CD8-positive, alpha-beta memory T cell (primary cell): ENCODE data around the gene TGFBR3L. TPM values are rescaled to one million over a fixed set of nuclear protein-coding genes. Genes with fewer than 3 reads are reported as not detected.

Experiments
- CTCF ChIA-PET: fragments of 350-600 bp; sonication (Branson Sonifier 250); formaldehyde crosslinking; loops from one replicate; lab custom pipeline; 2021; ENCODE audit warnings: antibody characterized with exemption; lab: Charles Lee
- POLR2A ChIA-PET: fragments of 350-600 bp; sonication (Branson Sonifier 250); formaldehyde crosslinking; loops from one replicate; lab custom pipeline; 2021; ENCODE audit warnings: antibody characterized with exemption; lab: Charles Lee
- DNase-seq, 5 donors: peaks; one replicate each; pipeline versions ENCODE4 v3.0.0 to v3.0.0-alpha.2; 2020 to 2022; ENCODE audit warnings: mixed read lengths in 1 of 5
- H3K27ac ChIP-seq: one replicate; pipeline ENCODE4 v1.7.0; 2013; ENCODE audit warnings: low read depth, mild to moderate bottlenecking, low read length, moderate library complexity
- H3K27me3 ChIP-seq: 2 replicates; pipeline ENCODE4 v1.7.0; 2013; ENCODE audit warnings: low read length, mild to moderate bottlenecking; ENCODE audit not compliant: insufficient read depth, poor library complexity, severe bottlenecking
- H3K36me3 ChIP-seq: 2 replicates; pipeline ENCODE4 v1.7.0; 2013; ENCODE audit warnings: mild to moderate bottlenecking, low read length, moderate library complexity; ENCODE audit not compliant: insufficient read depth
- H3K4me1 ChIP-seq: 2 replicates; pipeline ENCODE4 v1.7.0; 2013; ENCODE audit warnings: mild to moderate bottlenecking, low read length, moderate library complexity; ENCODE audit not compliant: insufficient read depth
- H3K4me3 ChIP-seq: 2 replicates; pipeline ENCODE4 v1.7.0; 2013; ENCODE audit warnings: mild to moderate bottlenecking, low read length
- H3K9me3 ChIP-seq: 2 replicates; pipeline ENCODE4 v1.7.0; 2013; ENCODE audit warnings: mild to moderate bottlenecking, low read length
- H3K27ac Mint-ChIP-seq, 8 donors: one replicate each; pipeline ENCODE4 v1.8.0; 2020 to 2021; ENCODE audit warnings: mixed read lengths in 8 of 8, mild to moderate bottlenecking in 6 of 8, inconsistent platforms in 3 of 8, moderate library complexity in 3 of 8
- H3K27me3 Mint-ChIP-seq, 2 donors: one replicate each; pipeline ENCODE4 v1.8.0; 2020 to 2021; ENCODE audit warnings: mixed read lengths in 2 of 2, mild to moderate bottlenecking in 1 of 2, moderate library complexity in 1 of 2
- H3K36me3 Mint-ChIP-seq, 3 donors: one replicate each; pipeline ENCODE4 v1.8.0; 2020 to 2021; ENCODE audit warnings: mixed read lengths in 3 of 3, inconsistent platforms in 1 of 3, mild to moderate bottlenecking in 1 of 3
- H3K4me1 Mint-ChIP-seq, 3 donors: one replicate each; pipeline ENCODE4 v1.8.0; 2020 to 2021; ENCODE audit warnings: mixed read lengths in 3 of 3, inconsistent platforms in 1 of 3, mild to moderate bottlenecking in 1 of 3
- H3K4me3 Mint-ChIP-seq, 7 donors: one replicate each; pipeline ENCODE4 v1.8.0; 2020 to 2021; ENCODE audit warnings: mixed read lengths in 7 of 7, mild to moderate bottlenecking in 6 of 7, moderate library complexity in 4 of 7, inconsistent platforms in 2 of 7
- H3K9me3 Mint-ChIP-seq, 5 donors: one replicate each; pipeline ENCODE4 v1.8.0; 2020 to 2022; ENCODE audit warnings: mixed read lengths in 5 of 5, mild to moderate bottlenecking in 3 of 5, moderate library complexity in 2 of 5, inconsistent platforms in 1 of 5
- polyA plus RNA-seq: library from polyadenylated mRNA; unstranded; fragments of 300-500 nt; fragmentation: Illumina TruSeq; gene quantifications from one replicate; pipeline ENCODE4 v1.2.3, GENCODE V29; 2021
- total RNA-seq, 2 experiments: library from RNA; stranded (reverse); gene quantifications; one replicate each; pipeline ENCODE4 v1.2.3, GENCODE V29; 2021

The TGFBR3L gene
- total and polyA plus RNA-seq, 3 experiments from 2014 or later: 1.3 to 8.6 (median 7.7) TPM

DNA sequence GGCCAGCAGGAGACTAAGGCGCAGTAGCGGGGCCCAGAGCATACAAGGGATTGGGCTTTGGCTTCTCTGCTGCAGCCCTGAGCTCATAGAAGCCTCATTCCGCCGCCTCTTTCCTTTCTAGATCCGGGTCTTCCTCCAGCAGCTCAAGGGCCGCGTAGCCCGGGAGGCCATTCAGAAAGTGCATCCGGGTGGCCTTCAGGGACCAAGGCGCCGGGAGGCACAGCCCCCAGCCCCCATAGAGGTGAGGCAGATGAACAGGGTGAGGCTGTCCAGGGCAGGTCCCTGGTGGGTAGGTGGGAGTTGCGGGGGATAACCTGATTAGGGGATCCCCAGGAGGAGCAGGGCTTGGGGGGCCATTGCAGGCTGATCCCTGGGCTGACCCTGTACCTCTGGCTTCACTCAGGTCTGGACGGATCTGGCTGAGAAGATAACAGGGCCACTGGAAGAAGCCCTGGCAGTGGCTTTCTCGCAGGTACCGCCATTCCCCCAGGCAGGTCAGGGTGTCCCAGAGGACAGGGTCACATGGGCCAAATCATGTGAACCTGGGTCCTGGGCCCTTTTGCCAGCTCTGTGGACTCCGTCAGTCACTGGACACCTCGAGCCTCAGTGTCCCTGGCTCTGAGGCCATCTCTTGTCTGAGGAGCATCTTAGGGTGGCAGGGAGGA is 6.8 kb downstream of the TGFBR3L start:
- Mint-ChIP-seq H3K27ac (peak overlapping the region; percentile 85 to 97 (median 92)), H3K36me3 (peaks cover 0 to 13% (median 0%) of the 10 kb centered on the region in 3 donors), H3K27me3 (peaks cover 16 to 20% of the 10 kb centered on the region in 2 donors), H3K9me3 (no peaks in the 10 kb centered on the region), H3K4me1 (peaks cover 25 to 60% (median 28%) of the 10 kb centered on the region in 3 donors), H3K4me3 (peak overlapping the region; percentile 84 to 95 (median 86))
- H3K36me3 ChIP-seq: no peaks in the 10 kb centered on the region
- peak overlapping the region; percentile 81 for H3K4me3 ChIP-seq
- H3K9me3 ChIP-seq: no peaks in the 10 kb centered on the region
- no peak for DNase-seq
- ChIA-PET CTCF (interaction anchor here (1.1 to 8.3 kb wide), 7 partner anchors 18 to 1150 kb away, joined by 3 to 41 read pairs (median 3); partner anchors contain the start of genes MAP2K7 and TIMM44), POLR2A (interaction anchor here (0.5 to 3.0 kb wide), 6 partner anchors 8 to 292 kb away, joined by 3 to 42 read pairs (median 6); partner anchors contain the start of genes PET100 and TIMM44)
- peak overlapping the region; percentile 68 for H3K27ac ChIP-seq
- H3K4me1 ChIP-seq: peaks cover 39% of the 10 kb centered on the region
- peaks cover 11% of the 10 kb centered on the region for H3K27me3 ChIP-seq

DNA sequence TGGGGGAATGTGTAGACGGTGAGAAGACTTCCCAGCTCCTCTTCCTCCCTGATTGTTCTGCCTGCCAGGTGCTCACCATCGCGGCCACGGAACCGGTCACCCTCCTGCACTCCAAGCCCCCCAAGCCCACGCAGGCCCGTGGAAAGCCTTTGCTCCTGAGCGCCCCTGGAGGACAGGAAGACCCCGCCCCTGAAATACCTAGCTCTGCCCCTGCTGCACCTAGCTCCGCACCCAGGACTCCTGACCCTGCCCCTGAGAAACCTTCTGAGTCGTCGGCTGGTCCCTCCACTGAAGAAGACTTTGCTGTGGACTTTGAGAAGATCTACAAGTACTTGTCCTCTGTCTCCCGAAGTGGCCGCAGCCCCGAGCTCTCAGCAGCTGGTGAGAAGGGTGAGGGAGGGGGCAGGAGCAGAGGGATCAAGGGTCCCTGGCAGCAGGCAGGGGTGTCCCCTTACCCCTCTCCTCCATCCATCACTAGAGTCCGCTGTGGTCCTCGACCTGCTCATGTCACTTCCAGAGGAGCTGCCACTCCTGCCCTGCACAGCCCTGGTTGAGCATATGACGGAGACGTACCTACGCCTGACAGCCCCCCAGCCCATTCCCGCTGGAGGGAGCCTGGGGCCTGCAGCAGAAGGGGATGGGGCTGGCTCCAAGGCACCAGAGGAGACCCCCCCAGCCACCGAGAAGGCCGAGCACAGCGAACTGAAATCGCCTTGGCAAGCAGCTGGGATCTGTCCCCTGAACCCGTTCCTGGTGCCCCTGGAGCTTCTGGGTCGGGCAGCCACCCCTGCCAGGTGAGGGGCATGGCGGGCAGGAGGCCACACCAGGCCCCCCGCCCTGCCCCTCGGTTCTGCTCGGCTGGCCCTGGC is 7.6 kb downstream of the TGFBR3L start:
- Mint-ChIP-seq H3K36me3 (peaks cover 0 to 13% (median 0%) of the 10 kb centered on the region in 3 donors), H3K9me3 (no peaks in the 10 kb centered on the region), H3K4me3 (peak overlapping the region in 5 of 7 donors; percentile 34 to 76 (median 49)), H3K4me1 (peaks cover 21 to 57% (median 25%) of the 10 kb centered on the region in 3 donors), H3K27me3 (peaks cover 14 to 16% of the 10 kb centered on the region in 2 donors), H3K27ac (peak overlapping the region in 1 of 8 donors; percentile 81)
- Histone ChIP-seq H3K36me3 (no peaks in the 10 kb centered on the region), H3K4me1 (peaks cover 36% of the 10 kb centered on the region), H3K9me3 (no peaks in the 10 kb centered on the region), H3K27me3 (peaks cover 8% of the 10 kb centered on the region), H3K4me3 (peak overlapping the region; percentile 81), H3K27ac (no peak overlapping the region)
- DNase-seq: no peak
- ChIA-PET CTCF (interaction anchor here (1.1 to 8.3 kb wide), 5 partner anchors 19 to 68 kb away, joined by 3 to 41 read pairs (median 11); partner anchors contain the start of genes MAP2K7 and TIMM44), POLR2A (interaction anchor here (3.0 kb wide), 1 partner anchor 21 kb away, joined by 42 read pairs; the partner anchor contains the start of gene TIMM44)

DNA sequence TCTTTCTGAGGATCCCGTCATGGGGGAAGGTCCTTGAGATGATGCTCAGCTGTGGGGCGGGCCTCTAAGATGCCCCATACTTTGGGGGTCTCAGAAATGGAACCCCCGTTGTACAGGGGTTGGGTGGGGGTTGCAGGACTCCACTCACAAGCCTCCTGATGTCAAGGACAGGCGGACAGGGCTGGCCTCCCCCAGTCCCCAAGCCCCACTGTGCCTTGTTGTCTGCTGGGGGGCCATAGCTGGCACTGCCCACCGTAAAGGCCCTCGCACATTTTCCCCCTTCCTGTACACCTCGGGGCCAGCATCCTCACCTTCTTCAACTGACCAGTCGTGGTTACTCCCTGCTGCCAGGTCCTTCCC is 8.2 kb downstream of the TGFBR3L start:
- peaks cover 0 to 13% (median 0%) of the 10 kb centered on the region in 3 donors for H3K36me3 Mint-ChIP-seq
- no peak overlapping the region for H3K4me3 ChIP-seq
- ChIA-PET POLR2A (no interaction called here), CTCF (interaction anchor here (1.7 to 8.3 kb wide), 2 partner anchors 54 to 69 kb away, joined by 5 to 37 read pairs; no protein-coding TSS in a partner anchor)
- no peak for DNase-seq
- H3K9me3 Mint-ChIP-seq: no peaks in the 10 kb centered on the region
- no peak overlapping the region for H3K27ac Mint-ChIP-seq
- no peaks in the 10 kb centered on the region for H3K9me3 ChIP-seq
- H3K4me3 Mint-ChIP-seq: peak overlapping the region in 3 of 7 donors; percentile 14 to 44 (median 36)
- H3K27me3 Mint-ChIP-seq: peaks cover 13 to 16% of the 10 kb centered on the region in 2 donors
- H3K4me1 Mint-ChIP-seq: peaks cover 21 to 54% (median 25%) of the 10 kb centered on the region in 3 donors
- peaks cover 5% of the 10 kb centered on the region for H3K27me3 ChIP-seq
- no peak overlapping the region for H3K27ac ChIP-seq
- H3K4me1 ChIP-seq: peaks cover 34% of the 10 kb centered on the region
- H3K36me3 ChIP-seq: no peaks in the 10 kb centered on the region

DNA sequence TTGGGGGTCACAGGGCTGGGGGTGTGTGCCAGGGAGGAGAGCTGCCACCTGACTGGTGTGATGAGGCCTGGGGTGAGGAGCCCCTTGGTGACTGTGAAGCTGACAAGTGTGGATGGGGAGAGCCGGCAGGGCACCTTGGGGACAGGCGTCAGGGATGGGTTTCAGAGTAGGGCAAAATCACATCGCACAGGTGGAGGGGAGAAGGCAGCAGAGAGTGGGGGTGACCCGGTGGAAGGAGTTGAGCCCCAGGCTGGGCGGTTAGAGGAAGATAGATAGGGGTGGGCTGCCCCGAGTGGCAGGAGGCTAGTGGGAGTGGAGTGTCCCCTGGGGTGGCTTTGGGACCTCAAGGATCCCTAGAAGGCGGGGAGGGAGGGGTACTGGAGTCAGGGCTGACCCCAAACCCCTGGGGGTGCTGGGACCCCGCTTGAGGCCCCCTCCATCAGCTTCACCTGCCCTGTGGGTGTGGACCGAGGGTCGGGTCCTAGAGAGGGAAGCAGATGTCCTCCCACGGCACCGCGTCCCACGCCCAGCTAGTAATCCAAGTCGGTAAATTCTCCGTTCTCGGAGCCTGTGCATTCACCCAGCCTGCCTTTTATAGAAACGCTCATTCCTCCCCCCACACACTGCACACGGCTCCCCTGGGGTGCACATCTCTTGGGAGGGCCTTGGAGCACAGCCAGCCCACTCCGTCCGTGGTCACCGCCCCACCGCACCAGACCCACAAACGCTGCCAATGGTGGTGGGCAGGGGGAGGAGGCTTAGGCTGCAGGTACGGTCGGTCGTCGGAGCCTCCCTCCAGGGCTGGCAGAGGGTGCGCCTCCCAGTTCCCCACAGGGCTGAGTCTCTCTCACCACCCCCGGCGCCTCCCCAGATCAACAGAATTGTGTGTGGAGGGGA is 8.9 kb downstream of the TGFBR3L start:
- H3K27ac Mint-ChIP-seq: peak overlapping the region in 3 of 8 donors; percentile 11 to 64 (median 14)
- peak overlapping the region in 5 of 7 donors; percentile 14 to 44 (median 40) for H3K4me3 Mint-ChIP-seq

DNA sequence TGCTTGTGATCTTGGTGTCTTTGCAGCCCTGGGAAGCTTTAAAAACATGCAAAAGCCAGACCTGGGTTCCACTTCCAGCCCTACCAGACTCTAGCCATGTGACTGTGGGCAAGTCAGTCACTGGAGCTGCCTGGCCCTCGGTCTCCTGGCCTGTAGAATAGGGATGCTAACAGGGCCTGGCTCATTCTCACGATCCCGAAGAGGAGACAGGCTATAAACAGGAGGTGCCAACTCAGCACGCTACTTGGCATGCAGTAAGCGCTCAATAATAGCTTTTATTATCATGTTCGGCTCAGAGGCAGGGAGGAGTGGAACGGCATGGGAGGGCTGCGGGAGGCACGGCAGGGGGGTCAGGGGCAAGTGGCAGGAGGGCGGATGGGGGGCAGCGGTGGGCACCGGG is 9.6 kb downstream of the TGFBR3L start:
- Histone ChIP-seq H3K36me3 (no peaks in the 10 kb centered on the region), H3K27me3 (no peaks in the 10 kb centered on the region), H3K4me3 (no peak overlapping the region), H3K27ac (no peak overlapping the region), H3K4me1 (peaks cover 29% of the 10 kb centered on the region), H3K9me3 (no peaks in the 10 kb centered on the region)
- Mint-ChIP-seq H3K4me1 (peaks cover 26 to 53% (median 29%) of the 10 kb centered on the region in 3 donors), H3K4me3 (peak overlapping the region in 4 of 7 donors; percentile 31 to 61 (median 55)), H3K9me3 (peaks cover 0 to 2% (median 0%) of the 10 kb centered on the region in 5 donors), H3K27ac (no peak overlapping the region), H3K27me3 (peaks cover 5 to 8% of the 10 kb centered on the region in 2 donors), H3K36me3 (peaks cover 0 to 13% (median 0%) of the 10 kb centered on the region in 3 donors)
- POLR2A ChIA-PET: interaction anchor here (0.6 to 1.1 kb wide), 2 partner anchors 19 to 20 kb away, joined by 3 read pairs; partner anchors contain the start of gene TIMM44
- DNase-seq: no peak
- CTCF ChIA-PET: interaction anchor here (1.0 to 1.7 kb wide), 2 partner anchors 20 to 70 kb away, joined by 5 read pairs; partner anchors contain the start of gene TIMM44

More for the DNA sequence above, 8.9 kb downstream of the TGFBR3L start:
- ChIA-PET POLR2A (interaction anchor here (0.6 to 1.1 kb wide), 2 partner anchors 19 to 20 kb away, joined by 3 read pairs; partner anchors contain the start of gene TIMM44), CTCF (interaction anchor here (1.0 to 8.3 kb wide), 3 partner anchors 21 to 69 kb away, joined by 5 to 37 read pairs (median 5); partner anchors contain the start of gene TIMM44)
- Histone ChIP-seq H3K4me1 (peaks cover 29% of the 10 kb centered on the region), H3K27ac (no peak overlapping the region), H3K9me3 (no peaks in the 10 kb centered on the region), H3K27me3 (peaks cover 5% of the 10 kb centered on the region), H3K4me3 (no peak overlapping the region), H3K36me3 (no peaks in the 10 kb centered on the region)
- Mint-ChIP-seq H3K36me3 (peaks cover 0 to 13% (median 0%) of the 10 kb centered on the region in 3 donors), H3K27me3 (peaks cover 6 to 9% of the 10 kb centered on the region in 2 donors), H3K9me3 (peaks cover 0 to 2% (median 0%) of the 10 kb centered on the region in 5 donors), H3K4me1 (peaks cover 22 to 48% (median 22%) of the 10 kb centered on the region in 3 donors)
- DNase-seq: no peak

DNA sequence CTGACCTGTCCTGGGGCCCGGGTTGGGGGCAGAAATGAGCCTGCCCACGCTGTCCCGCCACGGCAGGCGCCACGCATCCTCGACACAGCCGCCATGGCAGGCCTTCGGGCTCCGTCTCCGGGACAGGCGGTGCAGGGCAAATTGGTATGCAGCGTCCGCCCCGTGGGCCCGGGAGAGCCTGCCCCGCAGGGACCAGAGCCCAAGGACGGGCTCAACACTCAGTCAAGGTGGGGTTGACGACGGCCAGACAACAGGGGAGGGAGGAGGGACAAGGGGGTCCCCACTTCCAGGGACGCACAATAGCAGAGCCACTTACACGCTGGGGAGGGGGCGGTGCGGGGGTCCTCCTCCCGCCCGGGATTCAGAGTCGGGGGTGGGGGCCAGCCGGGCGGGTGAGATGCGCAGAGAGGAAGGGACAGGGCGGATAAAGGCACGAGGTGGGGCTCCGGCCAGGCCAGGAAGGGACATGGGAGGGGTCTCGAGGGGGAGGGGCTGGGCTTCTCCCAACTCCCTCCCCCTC is 10.1 kb downstream of the TGFBR3L start:
- peaks cover 22 to 53% (median 30%) of the 10 kb centered on the region in 3 donors for H3K4me1 Mint-ChIP-seq
- no peak overlapping the region for H3K4me3 Mint-ChIP-seq
- Histone ChIP-seq H3K4me1 (peaks cover 24% of the 10 kb centered on the region), H3K36me3 (no peaks in the 10 kb centered on the region), H3K27me3 (no peaks in the 10 kb centered on the region), H3K27ac (no peak overlapping the region), H3K9me3 (no peaks in the 10 kb centered on the region), H3K4me3 (no peak overlapping the region)
- ChIA-PET POLR2A (interaction anchor here (0.6 kb wide), 1 partner anchor 20 kb away, joined by 3 read pairs; no protein-coding TSS in a partner anchor), CTCF (interaction anchor here (1.0 kb wide), 1 partner anchor 19 kb away, joined by 5 read pairs; the partner anchor contains the start of gene TIMM44)
- peak overlapping the region in 1 of 8 donors; percentile 60 for H3K27ac Mint-ChIP-seq
- peaks cover 0 to 13% (median 0%) of the 10 kb centered on the region in 3 donors for H3K36me3 Mint-ChIP-seq
- H3K27me3 Mint-ChIP-seq: peaks cover 2 to 6% of the 10 kb centered on the region in 2 donors
- DNase-seq: no peak
- peaks cover 0 to 2% (median 0%) of the 10 kb centered on the region in 5 donors for H3K9me3 Mint-ChIP-seq
